Dermis microvascular lymphatic vessel endothelial cell (primary cell): Measurements from ENCODE around the gene CEP68. TPM values are rescaled to one million over a fixed set of nuclear protein-coding genes. Genes with fewer than 3 reads are reported as not detected.
A peak's percentile ranks its signal among the peaks of the same experiment; 100 is the strongest.
"Not testable (repeated sequence)": the region's sequence is repeated elsewhere in the genome, so short reads cannot be mapped to it uniquely, and the experiment has no call there.

Source experiments
- DNase-seq, 2 donors: peaks; one replicate each; pipeline versions ENCODE4 v3.0.0 to v3.0.0-alpha.2; 2010; ENCODE audit warnings: low read depth in 2 of 2
- total RNA-seq: library from RNA; depleted of rRNA; stranded (reverse); fragments of >200 nt; gene quantifications from 2 replicates; pipeline ENCODE4 v1.2.1, GENCODE V29; 2014

Gene CEP68
- 37.2 and 45.6 TPM in 2 replicates for total RNA-seq

GRCh38 chr2:65056215-65057053 is at the start of gene CEP68:
CEP68 (plus strand) TSS chr2:65056416; CDS start chr2:65069445, 13,029 bp downstream.
- DNase-seq, result peak; percentile 94 to 98

GRCh38 chr2:65013776-65014175 is 42.4 kb upstream of the CEP68 start:
- no peak for DNase-seq

GRCh38 chr2:65015731-65016130 is 40.5 kb upstream of the CEP68 start:
- DNase-seq, result no peak

GRCh38 chr2:65016789-65017188 is 39.4 kb upstream of the CEP68 start:
- DNase-seq, result no peak

- peak; percentile 21 to 24 for DNase-seq
Observed at GRCh38 chr2:65017335-65017734, 38.9 kb upstream of the CEP68 start.

GRCh38 chr2:65018141-65018582 is 38.1 kb upstream of the CEP68 start:
- no peak for DNase-seq

GRCh38 chr2:65019010-65019409 is 37.2 kb upstream of the CEP68 start:
- DNase-seq, result no peak

- DNase-seq, result no peak
Observed at GRCh38 chr2:65019675-65020195, 36.5 kb upstream of the CEP68 start.

- not testable (repeated sequence) for DNase-seq
Observed at GRCh38 chr2:65020251-65020650, 36.0 kb upstream of the CEP68 start.

- no peak for DNase-seq
Observed at GRCh38 chr2:65020943-65021528, 35.2 kb upstream of the CEP68 start.

GRCh38 chr2:65021709-65022108 is 34.5 kb upstream of the CEP68 start:
- no peak for DNase-seq

- no peak for DNase-seq
Observed at GRCh38 chr2:65022189-65022588, 34.0 kb upstream of the CEP68 start.

GRCh38 chr2:65023742-65024141 is 32.5 kb upstream of the CEP68 start:
- DNase-seq, result no peak

GRCh38 chr2:65024149-65024829 is 31.9 kb upstream of the CEP68 start:
- no peak for DNase-seq

GRCh38 chr2:65025453-65026123 is 30.6 kb upstream of the CEP68 start:
- DNase-seq, result no peak

- DNase-seq, result no peak
Observed at GRCh38 chr2:65026154-65026553, 30.1 kb upstream of the CEP68 start.

GRCh38 chr2:65026704-65027464 is 29.3 kb upstream of the CEP68 start:
- no peak for DNase-seq

GRCh38 chr2:65027616-65028244 is 28.5 kb upstream of the CEP68 start:
- DNase-seq, result peak in 1 of 2 donors; percentile 33

GRCh38 chr2:65030476-65031332 is 25.5 kb upstream of the CEP68 start:
- DNase-seq, result no peak
